HL-60 (cell line): ENCODE measurements around the gene CRY1.

Source experiments
- CTCF ChIP-seq: IDR thresholded peaks from one replicate; pipeline ENCODE4 v1.5.1; 2011; ENCODE audit warnings: low read length, control low read depth, inconsistent platforms; ENCODE audit not compliant: insufficient read depth
- GABPA ChIP-seq: IDR thresholded peaks from 2 replicates; pipeline ENCODE4 v1.6.1; 2012; ENCODE audit warnings: low read depth
- POLR2AphosphoS5 ChIP-seq: IDR thresholded peaks from 2 replicates; pipeline ENCODE4 v1.6.1; 2012; ENCODE audit warnings: low read depth
- REST ChIP-seq: IDR thresholded peaks from 2 replicates; pipeline ENCODE4 v1.6.1; 2012; ENCODE audit warnings: low read depth; ENCODE audit not compliant: insufficient replicate concordance

GRCh38 chr12:107033758-107034739 lies 59.3 kb downstream of the CRY1 start:
- no peak for TF ChIP-seq REST
- TF ChIP-seq CTCF = no peak
- TF ChIP-seq POLR2AphosphoS5 = no peak
- TF ChIP-seq GABPA = no peak
